ENCODE data around the gene TMEM258.

TMEM258 gene

GRCh38 chr11:61752925-61753521 lies 39.4 kb downstream of the TMEM258 start:
- no peak for DNase-seq (ENCODE audit: low read depth)
- peak overlapping the region; percentile 38 for H3K4me3 ChIP-seq (ENCODE audit: low read depth, low read length)
- TF ChIP-seq, protein P1, sequence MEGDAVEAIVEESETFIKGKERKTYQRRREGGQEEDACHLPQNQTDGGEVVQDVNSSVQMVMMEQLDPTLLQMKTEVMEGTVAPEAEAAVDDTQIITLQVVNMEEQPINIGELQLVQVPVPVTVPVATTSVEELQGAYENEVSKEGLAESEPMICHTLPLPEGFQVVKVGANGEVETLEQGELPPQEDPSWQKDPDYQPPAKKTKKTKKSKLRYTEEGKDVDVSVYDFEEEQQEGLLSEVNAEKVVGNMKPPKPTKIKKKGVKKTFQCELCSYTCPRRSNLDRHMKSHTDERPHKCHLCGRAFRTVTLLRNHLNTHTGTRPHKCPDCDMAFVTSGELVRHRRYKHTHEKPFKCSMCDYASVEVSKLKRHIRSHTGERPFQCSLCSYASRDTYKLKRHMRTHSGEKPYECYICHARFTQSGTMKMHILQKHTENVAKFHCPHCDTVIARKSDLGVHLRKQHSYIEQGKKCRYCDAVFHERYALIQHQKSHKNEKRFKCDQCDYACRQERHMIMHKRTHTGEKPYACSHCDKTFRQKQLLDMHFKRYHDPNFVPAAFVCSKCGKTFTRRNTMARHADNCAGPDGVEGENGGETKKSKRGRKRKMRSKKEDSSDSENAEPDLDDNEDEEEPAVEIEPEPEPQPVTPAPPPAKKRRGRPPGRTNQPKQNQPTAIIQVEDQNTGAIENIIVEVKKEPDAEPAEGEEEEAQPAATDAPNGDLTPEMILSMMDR (IDR thresholded peaks at IDR 0.05; ENCODE audit: control insufficient read depth, extremely low read depth, insufficient read depth): no peak

DNA sequence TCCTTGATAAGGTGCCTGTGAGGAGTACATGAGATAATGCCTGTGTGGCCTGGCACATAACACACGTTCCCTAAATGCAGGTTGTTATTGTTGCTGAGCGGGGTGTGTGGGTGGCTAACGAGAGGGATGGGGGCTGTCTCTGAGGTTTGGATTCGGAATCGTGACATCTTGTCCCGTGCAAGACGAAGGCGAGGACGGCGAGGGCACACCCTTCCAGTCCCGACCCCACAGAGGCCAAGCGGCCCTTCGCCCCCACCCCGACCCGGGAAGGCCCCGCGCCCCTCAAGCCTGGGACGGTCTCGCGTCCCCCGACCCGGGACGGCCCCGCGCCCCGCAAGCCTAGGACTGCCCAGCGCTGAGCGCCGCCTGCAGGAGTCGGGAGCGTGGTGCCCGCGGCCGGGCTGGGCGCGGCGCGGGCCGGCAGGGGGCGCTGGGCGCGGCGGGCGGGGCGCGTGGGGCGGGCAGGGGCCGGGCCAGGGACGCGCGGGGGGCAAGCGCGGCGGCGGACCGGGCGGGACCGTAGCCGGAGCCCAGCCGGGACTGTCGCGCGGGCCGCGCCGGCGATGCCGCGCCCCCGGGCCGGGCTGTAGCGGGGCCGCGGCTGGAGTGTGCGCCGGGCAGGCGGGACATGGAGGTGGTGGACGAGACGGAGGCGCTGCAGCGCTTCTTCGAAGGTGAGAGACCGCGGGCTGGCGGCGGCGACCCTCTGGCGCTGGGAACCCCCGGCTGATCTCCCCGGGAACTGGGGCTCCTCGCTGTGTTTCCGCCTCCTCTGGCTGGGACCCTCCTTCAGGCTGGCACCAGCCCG lies 40.1 kb downstream of the TMEM258 start, which contains the start of gene MYRF:
MYRF (plus strand) TSS at position 520 of the 808 bp plus-strand sequence; CDS start at position 629, 109 bp downstream.
- H3K4me3 ChIP-seq (ENCODE audit: low read depth, low read length): peak within 1 kb of the TSS; percentile 38
- TF ChIP-seq, protein P1 (IDR thresholded peaks at IDR 0.05; ENCODE audit: control insufficient read depth, extremely low read depth, insufficient read depth): peak; percentile 95
- no peak for DNase-seq (ENCODE audit: low read depth)

DNA sequence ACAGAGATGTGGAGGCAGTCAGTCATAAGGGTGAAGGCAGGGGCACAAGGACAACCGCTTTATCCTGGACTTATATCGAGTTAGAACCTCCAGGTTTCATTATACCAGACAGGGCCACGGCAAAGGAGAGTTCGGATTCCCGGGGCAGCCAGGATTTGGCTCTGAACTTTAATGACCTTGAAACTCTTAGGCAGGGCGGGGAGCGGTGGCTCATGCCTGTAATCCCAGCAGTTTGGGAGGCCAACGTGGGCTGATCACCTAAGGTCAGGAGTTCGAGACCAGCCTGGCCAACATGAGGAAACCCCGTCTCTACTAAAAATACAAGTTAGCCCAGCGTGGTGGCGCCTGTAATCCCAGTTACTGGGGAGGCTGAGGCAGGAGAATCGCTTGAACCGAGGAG lies 41.0 kb downstream of the TMEM258 start:
- no peak for DNase-seq (ENCODE audit: low read depth)
- no peak overlapping the region for H3K4me3 ChIP-seq (ENCODE audit: low read depth, low read length)
- TF ChIP-seq, protein P1 (IDR thresholded peaks at IDR 0.05; ENCODE audit: control insufficient read depth, extremely low read depth, insufficient read depth): no peak

DNA sequence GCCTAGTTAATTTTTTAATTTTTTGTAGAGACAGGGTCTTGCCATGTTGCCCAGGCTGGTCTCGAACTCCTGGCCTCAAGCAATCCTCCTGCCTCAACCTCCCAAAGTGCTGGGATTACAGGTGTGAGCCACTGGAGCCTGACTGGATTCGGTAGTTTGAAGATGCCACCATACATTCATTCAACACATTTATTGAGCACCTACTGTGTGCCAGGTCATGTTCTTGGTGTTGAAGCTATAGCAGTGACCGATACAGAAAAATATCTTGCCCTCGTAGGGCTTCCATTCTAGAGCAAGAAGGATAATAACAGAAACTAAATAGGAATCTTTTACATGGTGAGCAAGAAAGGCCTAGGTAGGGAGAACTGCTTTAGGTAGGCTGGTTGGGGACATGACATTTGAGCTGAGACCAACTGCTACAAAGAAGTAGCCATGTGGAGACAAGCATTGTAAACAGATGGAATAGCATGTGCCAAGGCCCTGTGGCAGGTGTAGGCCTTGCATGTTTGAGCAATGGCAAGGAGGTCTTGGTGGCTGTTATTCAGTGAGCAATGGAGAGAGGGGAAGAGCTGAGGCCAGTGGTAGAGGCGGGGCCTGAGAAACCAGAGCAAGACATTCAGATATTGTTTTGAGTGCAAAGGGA lies 41.6 kb downstream of the TMEM258 start:
- no peak for DNase-seq (ENCODE audit: low read depth)
- no peak overlapping the region for H3K4me3 ChIP-seq (ENCODE audit: low read depth, low read length)
- TF ChIP-seq, protein P1 (IDR thresholded peaks at IDR 0.05; ENCODE audit: control insufficient read depth, extremely low read depth, insufficient read depth): no peak

DNA sequence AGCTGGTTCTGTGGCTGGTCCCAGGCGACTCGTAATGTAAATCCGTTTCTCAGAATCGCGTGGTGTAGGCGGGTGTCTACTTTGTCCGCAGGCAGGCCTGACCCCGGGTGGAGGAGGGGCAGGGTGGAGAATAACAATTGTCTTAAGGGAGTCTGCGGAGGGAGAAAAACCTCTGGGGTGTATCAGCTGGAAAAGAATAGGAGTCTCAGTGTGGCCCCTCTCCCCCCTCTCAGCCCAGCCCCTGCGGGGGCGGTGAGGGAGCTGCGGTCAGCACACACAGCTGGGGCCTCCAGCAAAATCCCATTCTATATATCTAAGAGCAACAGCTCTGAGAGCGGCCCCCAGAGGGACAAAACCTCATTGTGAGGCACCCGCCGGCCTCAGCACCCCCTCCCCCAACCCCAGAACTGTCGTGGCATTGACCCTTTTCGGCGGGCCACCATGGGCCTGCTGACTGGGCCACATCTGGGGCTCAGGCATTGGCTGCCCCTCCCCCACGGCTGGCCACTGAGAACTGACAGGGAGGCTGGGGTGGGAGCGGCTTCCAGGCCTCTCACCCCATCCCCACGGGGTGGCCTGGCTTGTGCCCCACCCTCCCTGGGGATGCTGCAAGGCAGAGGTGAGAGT lies 42.7 kb downstream of the TMEM258 start:
- DNase-seq (ENCODE audit: low read depth): no peak

GRCh38 chr11:61747967-61748285 lies 44.5 kb downstream of the TMEM258 start:
- TF ChIP-seq, protein P1 (IDR thresholded peaks at IDR 0.05; ENCODE audit: control insufficient read depth, extremely low read depth, insufficient read depth): no peak
- H3K4me3 ChIP-seq (ENCODE audit: low read depth, low read length): no peak overlapping the region
- no peak for DNase-seq (ENCODE audit: low read depth)

More for the DNA sequence above, 42.7 kb downstream of the TMEM258 start:
- H3K4me3 ChIP-seq (ENCODE audit: low read depth, low read length): no peak overlapping the region
- TF ChIP-seq, protein P1 (IDR thresholded peaks at IDR 0.05; ENCODE audit: control insufficient read depth, extremely low read depth, insufficient read depth): no peak
